ENCODE results near the gene CTSO. TPM values are rescaled to one million over a fixed set of nuclear protein-coding genes. Genes with fewer than 3 reads are reported as not detected.

The CTSO gene
- total RNA-seq, 4 donors from 2014 or later, result 2.9 to 6.4 (median 3.9) TPM

- ATAC-seq, result no peak
- Histone ChIP-seq H3K27me3 (no peaks in the 10 kb centered on the region), H3K4me1 (peaks cover 0 to 7% of the 10 kb centered on the region in 2 donors), H3K9me3 (no peaks in the 10 kb centered on the region), H3K4me3 (no peak overlapping the region), H3K36me3 (no peaks in the 10 kb centered on the region), H3K27ac (no peak overlapping the region)
- TF ChIP-seq, protein P1, sequence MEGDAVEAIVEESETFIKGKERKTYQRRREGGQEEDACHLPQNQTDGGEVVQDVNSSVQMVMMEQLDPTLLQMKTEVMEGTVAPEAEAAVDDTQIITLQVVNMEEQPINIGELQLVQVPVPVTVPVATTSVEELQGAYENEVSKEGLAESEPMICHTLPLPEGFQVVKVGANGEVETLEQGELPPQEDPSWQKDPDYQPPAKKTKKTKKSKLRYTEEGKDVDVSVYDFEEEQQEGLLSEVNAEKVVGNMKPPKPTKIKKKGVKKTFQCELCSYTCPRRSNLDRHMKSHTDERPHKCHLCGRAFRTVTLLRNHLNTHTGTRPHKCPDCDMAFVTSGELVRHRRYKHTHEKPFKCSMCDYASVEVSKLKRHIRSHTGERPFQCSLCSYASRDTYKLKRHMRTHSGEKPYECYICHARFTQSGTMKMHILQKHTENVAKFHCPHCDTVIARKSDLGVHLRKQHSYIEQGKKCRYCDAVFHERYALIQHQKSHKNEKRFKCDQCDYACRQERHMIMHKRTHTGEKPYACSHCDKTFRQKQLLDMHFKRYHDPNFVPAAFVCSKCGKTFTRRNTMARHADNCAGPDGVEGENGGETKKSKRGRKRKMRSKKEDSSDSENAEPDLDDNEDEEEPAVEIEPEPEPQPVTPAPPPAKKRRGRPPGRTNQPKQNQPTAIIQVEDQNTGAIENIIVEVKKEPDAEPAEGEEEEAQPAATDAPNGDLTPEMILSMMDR (IDR thresholded peaks at IDR 0.05 in 4 of 5, conservative IDR thresholded peaks at IDR 0.05 in 1 of 5), result no peak
- TF ChIP-seq POLR2A (IDR thresholded peaks at IDR 0.05), result no peak
- intact Hi-C loops (cut with DNase I; ENCODE audit: low total_unique reads) (no loop called here), in situ Hi-C loops (cut with MboI; ENCODE audit: low sequenced_read_pairs in 4 of 4) (no loop called here)
- no peak for DNase-seq
Measured at GRCh38 chr4:155911905-155912304, 41.8 kb downstream of the CTSO start.

GRCh38 chr4:155909615-155910226 is 43.9 kb downstream of the CTSO start:
- no peak for ATAC-seq
- H3K27ac ChIP-seq, result no peak overlapping the region
- peaks cover 0 to 7% of the 10 kb centered on the region in 2 donors for H3K4me1 ChIP-seq
- H3K27me3 ChIP-seq, result no peaks in the 10 kb centered on the region
- H3K9me3 ChIP-seq, result no peaks in the 10 kb centered on the region
- intact Hi-C loops (cut with DNase I; ENCODE audit: low total_unique reads) (no loop called here), in situ Hi-C loops (cut with MboI; ENCODE audit: low sequenced_read_pairs in 4 of 4) (no loop called here)
- no peak overlapping the region for H3K4me3 ChIP-seq
- no peaks in the 10 kb centered on the region for H3K36me3 ChIP-seq
- no peak for DNase-seq
- TF ChIP-seq, protein P1 (IDR thresholded peaks at IDR 0.05 in 4 of 5, conservative IDR thresholded peaks at IDR 0.05 in 1 of 5), result no peak
- TF ChIP-seq POLR2A (IDR thresholded peaks at IDR 0.05), result no peak

DNA sequence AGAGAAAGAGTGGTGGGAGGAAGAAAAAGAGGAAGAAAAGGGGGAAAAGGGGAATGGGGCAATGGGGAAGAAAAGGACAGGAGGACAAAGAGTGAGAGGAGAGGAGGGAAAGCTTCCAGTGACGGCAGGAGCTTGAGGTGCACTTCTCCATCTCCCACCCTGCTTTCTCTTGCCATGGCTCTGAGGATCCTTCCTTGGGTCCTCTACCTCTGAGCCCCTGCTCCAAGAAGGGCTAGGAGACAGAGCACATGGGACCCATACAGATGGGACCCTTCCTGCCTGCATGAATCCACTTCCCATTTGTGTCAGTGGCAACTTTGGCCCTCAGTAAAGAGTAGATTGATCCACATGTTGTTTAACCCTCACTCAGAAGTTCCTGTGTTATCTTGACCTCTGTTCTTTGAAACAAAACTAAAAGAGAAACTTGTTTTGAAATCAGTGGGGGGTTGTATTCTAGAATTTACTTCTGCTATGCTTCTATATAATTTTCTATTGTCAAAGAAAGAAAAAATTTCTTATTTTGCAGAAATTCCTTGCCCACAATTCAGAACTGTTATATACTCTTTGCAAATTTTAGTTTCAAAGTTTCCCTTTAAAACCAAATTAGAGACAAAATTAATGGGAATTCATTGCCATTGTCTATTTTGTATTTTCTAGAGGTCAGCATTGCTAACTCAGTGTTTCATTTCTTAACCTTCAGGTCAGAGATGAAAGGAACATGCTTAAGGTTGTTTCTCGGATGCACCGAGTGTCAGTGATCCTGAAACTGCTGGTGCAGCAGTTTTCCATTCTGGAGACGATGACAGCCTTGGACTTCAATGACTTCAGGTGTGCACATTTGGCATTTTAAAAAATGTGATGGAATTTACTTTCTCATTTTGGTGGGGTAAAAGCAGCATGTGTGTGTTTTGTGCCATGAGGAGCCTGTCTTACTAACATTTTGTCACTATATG is 45.2 kb downstream of the CTSO start:
- no peak overlapping the region for H3K27ac ChIP-seq
- no peaks in the 10 kb centered on the region for H3K27me3 ChIP-seq
- H3K36me3 ChIP-seq, result no peaks in the 10 kb centered on the region
- H3K4me3 ChIP-seq, result no peak overlapping the region
- TF ChIP-seq, protein P1 (IDR thresholded peaks at IDR 0.05 in 4 of 5, conservative IDR thresholded peaks at IDR 0.05 in 1 of 5), result no peak
- no peak for TF ChIP-seq POLR2A (IDR thresholded peaks at IDR 0.05)
- DNase-seq (no peak), ATAC-seq (no peak)
- in situ Hi-C loops (cut with MboI; ENCODE audit: low sequenced_read_pairs in 4 of 4) (no loop called here), intact Hi-C loops (cut with DNase I; ENCODE audit: low total_unique reads) (no loop called here)
- peaks cover 0 to 7% of the 10 kb centered on the region in 2 donors for H3K4me1 ChIP-seq
- H3K9me3 ChIP-seq, result no peaks in the 10 kb centered on the region

DNA sequence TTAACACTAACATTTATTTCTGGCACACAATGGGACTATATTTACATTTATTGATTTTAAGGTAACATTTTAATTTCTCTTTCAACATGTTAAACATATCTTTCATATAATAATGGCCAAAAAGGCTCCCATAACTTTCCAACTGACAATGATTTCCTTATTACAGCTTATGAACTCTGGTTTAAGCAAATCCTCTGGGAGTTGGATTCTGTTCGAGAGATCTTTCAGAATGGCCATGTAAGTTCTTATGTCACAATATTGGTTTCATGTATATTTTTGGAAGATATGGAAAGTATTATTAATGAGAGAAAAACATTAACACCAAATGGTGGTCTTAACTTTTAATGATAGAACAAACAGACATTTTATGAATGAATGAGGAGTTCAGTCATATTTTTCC is 46.1 kb downstream of the CTSO start:
- no peaks in the 10 kb centered on the region for H3K36me3 ChIP-seq
- TF ChIP-seq POLR2A (IDR thresholded peaks at IDR 0.05), result no peak
- TF ChIP-seq, protein P1 (IDR thresholded peaks at IDR 0.05 in 4 of 5, conservative IDR thresholded peaks at IDR 0.05 in 1 of 5), result no peak
- no peak for DNase-seq
- in situ Hi-C loops (cut with MboI; ENCODE audit: low sequenced_read_pairs in 4 of 4) (no loop called here), intact Hi-C loops (cut with DNase I; ENCODE audit: low total_unique reads) (no loop called here)
- H3K27ac ChIP-seq, result no peak overlapping the region
- H3K9me3 ChIP-seq, result no peaks in the 10 kb centered on the region
- H3K4me3 ChIP-seq, result no peak overlapping the region
- no peak for ATAC-seq
- no peaks in the 10 kb centered on the region for H3K27me3 ChIP-seq
- peaks cover 0 to 7% of the 10 kb centered on the region in 2 donors for H3K4me1 ChIP-seq

Measured in gastrocnemius medialis (tissue), 4 donors.